Kidney glomerular epithelial cell (primary cell): Measurements from ENCODE around the gene TXNL4B.
A peak's percentile ranks its signal among the peaks of the same experiment; 100 is the strongest.
"Not testable (repeated sequence)": the region's sequence is repeated elsewhere in the genome, so short reads cannot be mapped to it uniquely, and the experiment has no call there.

Experiments used
- DNase-seq: peaks from one replicate; lab custom pipeline; 2025; lab: John Stamatoyannopoulos, UW

TXNL4B gene

DNA sequence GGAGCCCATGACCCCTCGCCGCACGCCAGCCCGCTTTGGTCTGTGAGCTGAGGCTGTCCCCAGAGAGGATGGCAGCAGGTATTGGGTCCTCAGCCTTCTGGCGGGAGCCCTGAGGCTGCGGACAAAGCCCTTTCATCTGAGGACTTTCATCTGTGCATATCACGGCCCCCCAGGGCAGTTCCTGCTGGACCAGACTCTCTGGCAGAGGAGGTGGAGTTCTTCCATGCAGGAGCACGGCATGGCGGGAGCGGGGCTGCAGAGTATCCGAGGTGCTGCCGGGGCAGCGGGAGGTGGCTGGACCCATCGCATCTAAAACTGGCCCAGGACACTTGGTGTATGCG is 19.0 kb upstream of the TXNL4B start:
- no peak for DNase-seq

DNA sequence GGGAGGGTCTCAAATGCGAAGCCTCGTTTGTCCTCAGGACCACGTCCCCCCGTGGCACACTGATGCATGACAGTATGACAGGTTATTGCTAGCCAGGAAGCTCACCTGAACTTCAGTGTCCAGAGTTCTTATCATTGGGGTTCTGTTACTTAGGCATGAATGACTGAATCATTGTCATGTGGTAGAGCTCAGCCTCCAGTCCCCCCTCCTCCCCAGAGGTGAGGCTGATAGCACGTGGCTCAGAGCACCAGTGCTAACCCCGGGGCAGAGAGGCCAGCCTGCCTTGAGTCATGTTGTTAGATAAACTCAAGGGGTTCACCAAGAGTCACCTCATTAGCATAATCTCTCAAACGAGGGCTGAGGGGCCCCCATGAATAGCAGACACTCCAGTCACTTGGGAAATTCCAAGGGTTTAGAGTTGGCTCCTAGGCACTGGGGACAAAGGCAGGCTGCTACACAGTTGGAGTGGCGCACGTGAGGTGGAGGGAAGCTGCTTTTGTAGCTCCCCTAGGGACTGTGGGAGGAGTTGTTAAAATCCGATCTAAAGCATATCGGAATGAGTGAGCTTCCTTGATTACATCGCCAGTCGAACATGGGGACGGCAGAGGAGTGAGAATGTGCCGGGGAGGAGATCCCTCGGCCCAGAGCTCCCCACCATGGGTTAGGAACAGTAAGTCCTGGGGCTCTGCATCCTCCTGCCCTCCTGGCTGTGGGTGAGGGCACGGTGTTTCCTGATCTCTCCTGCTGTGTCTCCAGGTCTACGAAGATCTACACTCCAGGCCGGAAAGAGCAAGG is 18.4 kb upstream of the TXNL4B start:
- no peak for DNase-seq

DNA sequence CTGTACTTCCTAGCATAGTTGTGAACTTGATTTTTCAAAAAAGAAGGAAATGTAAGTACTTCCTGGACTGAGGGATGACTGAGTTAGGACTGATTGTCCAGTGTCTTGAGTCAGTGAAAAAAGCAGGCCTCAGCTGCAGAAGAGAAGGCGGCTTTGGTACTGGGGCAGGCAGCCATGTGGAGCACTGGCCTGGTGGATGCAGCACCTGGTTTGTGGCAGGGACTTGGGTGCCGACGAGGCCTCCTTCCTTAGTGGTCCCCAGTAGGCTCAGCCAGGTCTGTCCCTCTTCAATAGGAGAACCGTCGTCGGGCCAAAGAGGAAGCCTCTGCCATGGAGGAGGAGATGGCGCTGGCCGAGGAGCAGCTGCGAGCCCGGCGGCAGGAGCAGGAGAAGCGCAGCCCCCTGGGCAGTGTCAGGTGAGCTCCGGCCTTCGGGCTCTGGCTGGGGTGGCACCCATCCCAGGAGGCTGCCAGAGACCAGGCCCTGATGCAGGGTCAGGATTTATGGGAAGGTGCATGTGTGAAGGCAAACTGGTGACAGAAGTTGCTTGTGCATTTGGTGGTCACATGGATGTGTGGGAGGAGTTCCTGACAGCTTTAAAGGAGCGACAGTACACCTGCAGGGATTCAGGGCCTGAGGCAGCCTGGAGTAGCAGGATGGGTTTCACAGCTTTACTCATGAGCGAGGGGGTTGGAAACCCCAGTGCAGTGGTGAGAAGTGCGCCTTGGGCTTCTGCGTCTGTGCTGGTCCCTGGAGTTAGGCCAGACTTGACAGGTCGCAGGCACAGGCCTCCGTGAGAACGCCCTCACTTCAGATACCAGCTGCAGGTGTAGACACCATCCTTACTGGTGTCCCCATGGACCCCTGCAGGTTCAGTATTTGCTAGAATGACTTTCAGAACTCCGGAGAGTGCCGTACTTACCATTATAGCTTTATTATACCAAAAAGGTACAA is 17.5 kb upstream of the TXNL4B start:
- no peak for DNase-seq

DNA sequence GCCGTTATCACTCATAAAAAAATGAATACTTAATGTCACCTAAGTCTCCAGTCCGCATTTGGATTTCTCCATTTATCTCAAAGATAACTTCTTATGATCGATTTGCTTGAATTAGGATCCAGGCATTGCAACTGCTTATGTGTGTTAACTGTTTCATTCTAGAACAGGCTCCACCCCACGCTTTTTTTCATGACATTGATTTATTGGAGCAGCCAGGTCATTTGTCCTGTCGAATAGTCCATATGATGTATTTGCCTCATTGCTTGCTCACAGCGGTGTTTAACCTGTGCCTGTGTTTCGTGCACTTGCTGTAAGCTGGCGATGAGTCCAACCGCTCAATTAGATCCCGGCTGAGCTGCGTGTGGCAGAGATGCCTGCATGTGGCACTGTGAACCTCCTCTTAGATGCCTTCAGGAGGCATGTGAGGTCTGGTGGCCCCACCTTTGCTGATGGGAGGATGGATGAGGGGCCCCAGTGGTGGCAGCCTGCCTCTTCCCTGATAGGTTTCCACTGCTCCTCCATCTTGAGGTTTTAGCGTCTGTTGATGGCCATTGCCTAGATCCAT is 16.6 kb upstream of the TXNL4B start:
- DNase-seq: no peak

DNA sequence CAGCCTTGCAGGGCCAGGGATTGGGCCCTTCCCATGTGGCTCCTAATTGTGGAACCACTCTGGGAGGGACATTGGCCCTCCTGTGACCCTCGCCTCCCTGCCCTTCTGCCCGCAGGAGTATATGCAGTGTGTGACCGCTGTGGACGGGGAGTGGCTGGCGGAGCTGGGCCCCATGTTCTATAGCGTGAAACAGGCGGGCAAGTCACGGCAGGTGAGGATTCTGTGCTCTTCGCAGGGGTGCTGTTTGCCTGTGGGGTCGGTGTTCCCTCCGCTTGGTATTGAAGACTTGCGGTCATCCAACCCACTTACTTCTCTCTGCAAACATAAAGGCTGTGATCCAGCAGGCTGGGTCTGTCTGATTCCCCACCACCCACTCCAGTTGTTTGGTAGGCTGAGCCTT is 15.9 kb upstream of the TXNL4B start:
- no peak for DNase-seq

DNA sequence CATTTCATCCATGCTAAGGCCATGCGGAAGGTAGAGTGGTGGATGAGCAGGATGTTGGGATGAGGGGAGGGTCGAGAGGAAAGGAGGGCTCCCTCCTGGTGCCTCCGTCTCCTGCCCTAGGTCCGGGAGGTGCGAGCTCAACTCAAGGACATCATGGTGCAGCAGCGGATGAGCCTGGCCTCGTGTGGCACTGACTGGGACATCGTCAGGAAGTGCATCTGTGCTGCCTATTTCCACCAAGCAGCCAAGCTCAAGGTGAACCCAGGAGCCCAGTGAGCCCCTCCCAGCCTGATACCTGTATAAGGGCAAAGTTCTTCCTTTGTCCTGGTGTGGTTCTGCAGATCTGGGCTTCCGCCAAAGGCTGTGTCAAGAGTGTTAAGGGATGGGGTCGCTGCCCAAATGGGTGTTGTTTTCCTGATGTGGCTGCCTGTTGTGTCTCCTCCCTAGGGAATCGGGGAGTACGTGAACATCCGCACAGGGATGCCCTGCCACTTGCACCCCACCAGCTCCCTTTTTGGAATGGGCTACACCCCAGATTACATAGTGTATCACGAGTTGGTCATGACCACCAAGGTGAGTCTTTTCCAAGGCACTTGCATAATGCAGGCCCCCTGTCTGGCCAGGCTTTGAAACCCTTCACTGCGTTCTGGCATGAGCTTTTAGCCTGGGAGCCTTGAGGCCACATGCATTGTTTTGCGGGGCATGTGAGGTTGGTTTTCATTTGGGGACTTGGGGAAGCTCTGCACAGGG is 15.1 kb upstream of the TXNL4B start:
- DNase-seq: no peak

DNA sequence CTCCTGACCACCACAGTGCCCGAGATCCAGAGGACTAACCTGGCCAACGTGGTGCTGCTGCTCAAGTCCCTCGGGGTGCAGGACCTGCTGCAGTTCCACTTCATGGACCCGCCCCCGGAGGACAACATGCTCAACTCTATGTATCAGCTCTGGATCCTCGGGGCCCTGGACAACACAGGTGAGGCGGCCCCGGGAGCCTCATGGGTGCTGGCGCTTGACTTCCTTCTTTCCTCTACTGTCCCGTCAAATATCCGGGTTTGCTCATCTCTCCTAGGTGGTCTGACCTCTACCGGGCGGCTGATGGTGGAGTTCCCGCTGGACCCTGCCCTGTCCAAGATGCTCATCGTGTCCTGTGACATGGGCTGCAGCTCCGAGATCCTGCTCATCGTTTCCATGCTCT is 14.0 kb upstream of the TXNL4B start:
- DNase-seq: no peak

DNA sequence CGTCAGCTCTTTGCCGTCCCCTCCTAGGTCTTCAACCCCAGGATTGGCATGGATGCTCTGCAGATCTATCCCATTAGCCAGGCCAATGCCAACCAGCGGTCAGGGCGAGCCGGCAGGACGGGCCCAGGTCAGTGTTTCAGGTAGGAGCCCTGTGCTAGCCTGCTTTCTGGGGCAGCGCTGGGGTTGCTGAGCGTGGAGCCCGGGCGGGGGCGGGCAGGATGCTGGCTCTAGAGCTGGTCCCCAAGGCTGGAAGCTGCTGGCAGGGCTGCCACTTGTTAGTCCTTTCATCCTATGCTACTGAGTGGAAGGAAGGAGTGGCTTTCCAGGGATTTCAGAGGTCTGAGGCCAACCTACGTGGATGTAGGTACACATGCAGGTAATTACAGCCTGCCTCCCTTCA is 12.6 kb upstream of the TXNL4B start:
- no peak for DNase-seq

DNA sequence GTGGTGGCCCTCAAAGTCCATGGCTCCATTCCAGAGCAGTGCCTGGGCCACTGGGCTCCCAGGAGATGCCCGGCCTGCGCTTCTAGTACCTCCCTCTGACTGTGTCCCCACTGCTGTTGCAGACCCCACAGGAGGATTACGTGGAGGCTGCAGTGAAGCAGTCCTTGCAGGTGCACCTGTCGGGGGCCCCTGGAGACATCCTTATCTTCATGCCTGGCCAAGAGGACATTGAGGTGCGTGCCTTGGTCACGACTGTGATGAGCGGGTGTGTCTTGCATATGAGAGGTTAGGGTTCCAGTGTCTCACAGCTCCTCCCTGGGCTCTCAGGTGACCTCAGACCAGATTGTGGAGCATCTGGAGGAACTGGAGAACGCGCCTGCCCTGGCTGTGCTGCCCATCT is 11.5 kb upstream of the TXNL4B start:
- no peak for DNase-seq

DNA sequence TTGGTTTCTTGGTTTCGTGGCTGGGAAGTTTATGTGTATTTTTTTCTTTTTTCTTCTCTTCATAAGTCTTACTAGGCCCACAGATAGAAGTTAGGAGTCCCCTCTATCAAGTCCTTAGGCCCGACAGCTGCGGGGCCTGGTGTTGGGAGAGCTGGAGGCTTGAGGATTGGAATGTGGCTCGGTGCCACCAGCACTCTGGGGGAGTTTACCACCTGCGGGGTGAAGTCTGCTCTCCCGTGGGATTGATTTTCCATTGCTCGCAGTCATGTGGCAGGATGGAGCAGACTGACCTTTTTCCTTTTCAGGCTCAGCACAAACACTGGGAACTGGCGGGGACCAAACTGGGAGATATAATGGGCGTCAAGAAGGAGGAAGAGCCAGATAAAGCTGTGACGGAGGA is 7.8 kb upstream of the TXNL4B start:
- no peak for DNase-seq

DNA sequence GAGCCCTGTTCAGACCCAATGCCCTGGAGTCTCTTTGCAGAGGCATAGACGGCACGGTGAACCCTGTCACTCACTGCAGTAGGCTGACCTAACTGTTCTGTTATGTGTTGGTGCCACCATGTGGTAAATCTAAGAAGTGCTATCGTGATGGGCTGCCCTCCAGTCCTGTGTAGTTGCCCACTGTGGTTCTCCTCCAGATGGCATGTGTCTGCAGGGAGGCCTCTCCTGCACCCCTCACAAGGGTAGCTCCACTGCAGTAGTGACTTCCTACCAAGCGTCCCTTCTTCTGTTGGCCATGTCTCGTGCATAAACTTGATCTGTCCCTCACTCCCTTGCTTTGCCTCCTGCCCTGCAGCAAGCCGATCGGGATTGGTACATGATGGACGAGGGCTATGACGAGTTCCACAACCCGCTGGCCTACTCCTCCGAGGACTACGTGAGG is 6.0 kb upstream of the TXNL4B start:
- DNase-seq: peak; percentile 61

DNA sequence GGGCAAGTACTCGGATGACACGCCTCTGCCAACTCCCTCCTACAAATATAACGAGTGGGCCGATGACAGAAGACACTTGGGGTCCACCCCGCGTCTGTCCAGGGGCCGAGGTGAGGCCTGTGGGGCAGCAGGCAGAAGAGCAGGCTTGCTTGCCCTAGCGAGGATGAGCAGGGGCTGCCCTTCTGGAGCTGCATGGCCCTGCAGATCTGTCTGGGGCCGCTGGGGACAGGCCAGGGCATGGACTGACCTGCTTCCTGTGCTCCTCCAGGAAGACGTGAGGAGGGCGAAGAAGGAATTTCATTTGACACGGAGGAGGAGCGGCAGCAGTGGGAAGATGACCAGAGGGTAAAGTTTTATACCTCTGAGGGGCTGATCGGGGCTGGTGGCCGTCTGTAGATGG is 5.5 kb upstream of the TXNL4B start:
- DNase-seq: no peak

DNA sequence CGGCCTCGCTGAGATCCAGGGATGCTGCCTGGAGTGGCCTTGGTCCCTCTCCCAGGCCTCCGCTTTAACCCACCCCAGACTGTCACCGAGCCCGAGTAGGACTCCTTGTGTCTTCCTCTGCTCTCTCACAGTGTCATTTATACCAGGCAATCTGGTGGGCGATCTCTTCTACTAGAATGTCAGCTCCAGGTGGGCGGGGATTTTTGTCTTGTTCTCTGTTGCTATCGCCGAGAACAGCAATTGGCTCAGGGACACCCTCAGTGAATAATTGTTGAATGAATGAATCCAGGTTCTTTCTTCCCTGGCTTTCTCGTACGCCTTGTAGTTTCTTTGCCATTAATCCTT is 818 bp upstream of the TXNL4B start:
- no peak for DNase-seq

DNA sequence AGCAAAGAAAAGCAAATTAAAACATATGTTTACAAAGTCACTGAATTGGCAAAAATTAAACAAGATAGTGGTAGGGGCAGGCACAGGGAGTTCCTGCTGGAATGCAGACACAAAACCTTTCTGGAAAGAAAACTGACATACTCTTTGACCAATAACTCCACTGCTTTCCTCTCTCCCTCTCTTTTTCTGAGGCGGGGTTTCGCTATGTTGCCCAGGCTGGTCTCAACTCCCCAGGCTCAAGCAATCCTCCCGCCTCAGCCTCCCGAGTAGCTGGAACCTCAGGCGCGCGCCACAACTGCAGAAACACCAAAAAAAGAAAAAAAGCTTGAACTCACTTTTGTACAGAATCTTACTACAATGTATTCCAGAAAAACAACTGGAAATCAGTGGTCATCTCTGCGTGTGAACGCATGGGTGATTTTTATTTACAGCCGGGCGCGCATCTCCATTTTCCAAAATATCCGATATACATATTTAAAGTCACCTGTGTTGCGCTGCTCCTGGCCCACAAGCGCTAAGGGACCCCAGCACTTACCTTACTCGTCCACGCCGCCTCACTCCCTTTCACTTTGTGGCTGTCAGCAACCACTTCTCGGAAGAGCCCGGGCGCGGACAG is 480 bp downstream of the TXNL4B start:
- peak; percentile 34 for DNase-seq

DNA sequence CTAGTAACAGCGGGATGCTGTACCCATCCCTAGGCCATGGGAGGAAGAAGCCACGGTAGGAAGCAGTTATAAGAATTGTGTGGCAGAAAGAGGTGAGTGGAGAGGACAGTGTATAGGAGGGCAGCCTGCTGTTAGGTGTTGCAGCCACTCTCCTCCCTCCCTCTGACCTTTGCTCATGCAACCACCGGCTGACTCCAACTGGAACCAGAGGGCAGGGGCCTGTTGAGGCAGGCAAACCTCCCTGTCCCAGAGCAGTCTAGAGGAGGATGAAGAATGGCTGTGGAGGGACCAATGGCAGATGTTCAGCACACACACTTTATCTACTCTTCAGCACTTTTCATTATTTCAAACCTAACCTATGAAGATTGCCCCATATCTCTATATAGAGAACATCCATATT is 2.2 kb downstream of the TXNL4B start:
- no peak for DNase-seq

DNA sequence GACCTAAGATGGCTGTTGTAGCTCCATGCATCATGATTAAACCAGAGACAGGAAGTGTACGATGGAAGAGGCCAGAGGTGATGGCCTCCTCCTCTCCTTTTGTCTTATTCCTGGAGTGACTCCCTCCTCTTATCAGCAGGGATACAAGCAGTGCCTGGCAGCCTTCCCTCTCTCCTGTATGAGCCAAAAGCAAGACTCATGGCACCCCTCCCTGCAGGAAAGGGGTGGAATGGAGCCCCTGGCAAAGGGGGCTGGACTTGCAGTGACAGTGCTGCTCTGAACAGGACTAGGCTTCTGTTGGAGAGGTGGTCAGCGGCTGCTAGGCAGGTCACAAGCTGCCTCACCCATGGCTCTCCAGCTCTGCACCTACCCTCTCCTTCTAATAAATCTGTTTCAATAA is 8.4 kb downstream of the TXNL4B start:
- no peak for DNase-seq

DNA sequence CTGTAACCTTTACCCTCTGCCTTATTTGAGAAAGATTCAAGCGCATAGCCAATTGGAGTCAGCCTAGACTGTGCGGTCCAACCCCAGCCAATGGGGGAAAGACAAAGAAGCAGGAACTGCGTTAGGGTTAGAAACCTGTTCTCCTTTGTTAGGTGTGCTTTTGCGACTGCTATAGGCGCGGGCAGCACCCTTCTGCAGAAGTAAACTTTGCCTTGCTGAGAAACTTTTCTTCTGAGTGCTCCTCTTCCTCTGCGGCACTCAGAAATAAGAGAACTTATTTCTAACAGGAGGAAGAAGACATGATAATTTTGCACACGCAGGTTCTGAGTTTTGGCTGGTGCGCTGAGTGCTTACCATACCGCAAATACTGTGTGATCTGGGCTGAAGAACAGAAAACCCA is 9.0 kb downstream of the TXNL4B start:
- DNase-seq: no peak

DNA sequence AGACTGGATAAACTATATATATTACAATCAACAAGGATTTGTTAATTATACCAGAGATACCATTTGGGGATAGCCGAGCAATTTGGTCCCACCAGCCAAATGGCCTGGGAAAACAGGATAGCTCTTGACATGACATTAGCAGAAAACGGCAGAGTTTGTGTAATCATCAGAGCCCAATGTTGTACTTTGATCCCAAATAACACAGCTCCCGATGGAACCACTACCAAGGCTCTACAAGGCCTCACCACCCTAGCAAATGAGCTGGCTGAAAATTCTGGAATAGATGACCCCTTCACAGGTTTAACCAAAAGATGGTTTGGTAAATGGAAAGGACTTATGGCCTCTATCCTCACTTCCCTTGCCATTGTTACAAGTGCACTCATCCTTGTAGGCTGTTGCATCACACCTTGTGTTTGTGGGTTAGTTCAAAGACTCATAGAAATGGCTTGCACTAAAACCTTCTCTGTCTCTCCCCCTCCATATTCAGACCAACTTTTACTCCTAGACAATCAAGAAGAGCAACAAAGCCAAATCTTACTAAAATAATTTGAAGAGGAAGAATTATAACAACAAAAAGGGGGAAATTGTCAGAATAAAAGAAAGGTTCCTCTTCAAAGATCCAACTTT is 9.5 kb downstream of the TXNL4B start:
- DNase-seq: peak; percentile 1

DNA sequence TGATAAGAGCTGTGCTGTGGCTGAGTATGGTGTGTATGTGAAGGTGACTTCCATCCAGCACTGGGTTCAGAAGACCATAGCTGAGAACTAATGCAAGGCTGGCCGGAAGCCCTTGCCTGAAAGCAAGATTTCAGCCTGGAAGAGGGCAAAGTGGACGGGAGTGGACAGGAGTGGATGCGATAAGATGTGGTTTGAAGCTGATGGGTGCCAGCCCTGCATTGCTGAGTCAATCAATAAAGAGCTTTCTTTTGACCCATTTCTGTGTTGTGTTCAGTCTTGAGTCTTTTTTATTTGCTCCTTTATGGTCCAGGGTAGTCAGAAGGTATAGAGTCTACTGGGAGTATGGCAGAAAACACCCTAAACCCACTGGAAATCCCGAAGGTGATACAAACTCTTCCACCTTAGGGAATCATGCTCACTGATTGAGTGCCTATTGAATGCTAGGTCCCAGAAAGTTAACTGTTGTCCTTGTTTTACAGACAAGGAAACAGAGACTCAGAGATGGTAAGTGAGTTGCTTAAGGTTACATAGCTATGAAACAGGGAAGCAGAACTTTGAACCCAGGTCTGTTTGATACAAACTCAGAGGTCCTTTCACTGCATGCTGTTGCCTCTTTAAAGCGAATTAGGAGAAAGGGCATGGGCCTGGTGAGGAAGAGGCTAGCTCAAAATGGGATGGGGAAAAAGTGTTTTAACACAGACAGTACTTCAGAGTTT is 16.3 kb downstream of the TXNL4B start:
- DNase-seq: not testable (repeated sequence)

DNA sequence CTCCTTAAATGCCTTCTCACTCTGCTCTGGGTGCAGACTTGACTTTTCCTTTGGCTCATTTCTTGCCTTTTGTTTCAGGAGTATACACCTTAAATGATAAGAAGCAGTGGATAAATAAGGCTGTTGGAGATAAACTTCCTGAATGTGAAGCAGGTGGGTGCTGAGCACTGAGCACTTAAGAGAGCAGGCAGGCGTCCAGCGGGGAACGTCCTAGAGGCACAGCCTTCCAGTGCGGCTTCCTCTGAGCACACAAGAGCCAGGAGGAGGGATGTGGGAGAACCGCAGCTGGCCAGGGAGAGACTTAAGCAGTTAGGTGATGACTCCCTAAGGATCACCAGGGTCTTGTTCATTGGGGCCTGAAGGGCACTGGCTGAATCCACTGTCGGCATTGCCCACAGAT is 18.4 kb downstream of the TXNL4B start:
- DNase-seq: not testable (repeated sequence)
